MM.1S (cell line): ENCODE results near the gene PCNP.
"Not testable (repeated sequence)": the region's sequence is repeated elsewhere in the genome, so short reads cannot be mapped to it uniquely, and the experiment has no call there.

Experiments used
- DNase-seq: peaks from one replicate; pipeline ENCODE4 v3.0.0-alpha.2; 2015
- H2AFZ ChIP-seq: fragments of 300-600 bp; sonication (generic); 2 replicates; pipeline ENCODE4 v1.6.0; 2016; ENCODE audit warnings: antibody characterized with exemption, low read length
- H3F3A ChIP-seq: fragments of 300-600 bp; sonication (generic); 2 replicates; pipeline ENCODE4 v1.6.1; 2016; ENCODE audit warnings: mild to moderate bottlenecking, antibody characterized with exemption, low read length, moderate library complexity, mixed read lengths; ENCODE audit not compliant: insufficient read depth
- H3K27ac ChIP-seq: fragments of 300-600 bp; sonication (generic); 2 replicates; pipeline ENCODE4 v1.5.1; 2016; ENCODE audit warnings: mild to moderate bottlenecking, low read length
- H3K27me3 ChIP-seq: fragments of 300-600 bp; sonication (generic); replicated peaks from 2 replicates; pipeline ENCODE4 v1.6.0; 2016; ENCODE audit warnings: low read length; ENCODE audit not compliant: insufficient read depth
- H3K36me3 ChIP-seq: fragments of 300-600 bp; sonication (generic); replicated peaks from 2 replicates; pipeline ENCODE4 v1.6.1; 2016; ENCODE audit warnings: mild to moderate bottlenecking, low read length, mixed read lengths; ENCODE audit not compliant: insufficient read depth
- H3K4me1 ChIP-seq: fragments of 300-600 bp; sonication (generic); 2 replicates; pipeline ENCODE4 v1.6.1; 2016; ENCODE audit warnings: low read length, mixed read lengths
- H3K4me2 ChIP-seq: fragments of 300-600 bp; sonication (generic); 2 replicates; pipeline ENCODE4 v1.6.0; 2016; ENCODE audit warnings: low read depth, low read length
- H3K4me3 ChIP-seq: fragments of 300-600 bp; sonication (generic); 2 replicates; pipeline ENCODE4 v1.5.1; 2016; ENCODE audit warnings: low read length, mixed read lengths
- H3K79me2 ChIP-seq: fragments of 300-600 bp; sonication (generic); 2 replicates; pipeline ENCODE4 v1.6.1; 2016; ENCODE audit warnings: mixed run types, low read length, mixed read lengths
- H3K9ac ChIP-seq: fragments of 300-600 bp; sonication (generic); 2 replicates; pipeline ENCODE4 v1.6.1; 2016; ENCODE audit warnings: low read length, mixed read lengths
- H3K9me2 ChIP-seq: fragments of 300-600 bp; sonication (generic); replicated peaks from 2 replicates; pipeline ENCODE4 v1.6.1; 2016; ENCODE audit warnings: mild to moderate bottlenecking, low read length, mixed read lengths; ENCODE audit not compliant: insufficient read depth
- H3K9me3 ChIP-seq: fragments of 300-600 bp; sonication (generic); replicated peaks from 2 replicates; pipeline ENCODE4 v1.6.1; 2016; ENCODE audit warnings: mild to moderate bottlenecking, low read length, mixed read lengths; ENCODE audit not compliant: insufficient read depth
- H4K20me1 ChIP-seq: fragments of 300-600 bp; sonication (generic); 2 replicates; pipeline ENCODE4 v1.6.1; 2016; ENCODE audit warnings: mild to moderate bottlenecking, low read length, moderate library complexity, mixed read lengths; ENCODE audit not compliant: insufficient read depth
- EZH2 ChIP-seq: fragments of 300-600 bp; sonication (generic); optimal IDR thresholded peaks from 2 replicates; pipeline ENCODE3; 2017; ENCODE audit warnings: low read depth, mild to moderate bottlenecking, antibody characterized with exemption, low read length, mixed read lengths
- EZH2phosphoT487 ChIP-seq: fragments of 300-600 bp; sonication (generic); IDR thresholded peaks from 2 replicates; pipeline ENCODE4 v1.6.1; 2018; ENCODE audit warnings: antibody characterized with exemption, low read length
- TF ChIP-seq, protein P1 (sequence below): fragments of 300-600 bp; sonication (generic); IDR thresholded peaks from 2 replicates; pipeline ENCODE4 v1.5.1; 2016; ENCODE audit warnings: antibody characterized with exemption, low read length, mixed read lengths

PCNP gene

DNA sequence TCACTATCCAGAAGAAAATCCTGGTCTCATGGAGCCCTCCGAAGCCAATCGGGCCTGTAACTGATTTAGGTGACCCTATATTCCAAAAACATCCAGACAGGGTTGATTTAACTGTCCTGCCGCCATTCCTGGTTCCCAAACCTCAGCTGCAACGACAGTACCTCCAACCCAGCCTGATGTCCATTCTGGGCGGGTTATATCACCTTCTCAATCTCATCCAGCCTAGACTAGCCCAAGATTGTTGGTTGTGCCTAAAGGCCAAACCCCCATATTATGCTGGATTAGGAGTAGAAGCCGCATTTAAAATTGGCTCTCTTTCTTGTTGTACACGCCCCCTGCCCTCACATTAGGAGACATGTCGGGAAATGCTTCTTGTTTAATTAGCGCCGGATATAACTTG is 66.3 kb downstream of the PCNP start:
- Histone ChIP-seq H3K4me1 (no peaks in the 10 kb centered on the region), H3K4me2 (no peak overlapping the region), H3K79me2 (no peaks in the 10 kb centered on the region), H3K9me2 (no peaks in the 10 kb centered on the region), H3K4me3 (no peak overlapping the region), H3K27ac (no peak overlapping the region), H3K9ac (no peak overlapping the region), H3K9me3 (no peaks in the 10 kb centered on the region), H3F3A (no peaks in the 10 kb centered on the region), H3K27me3 (no peaks in the 10 kb centered on the region), H4K20me1 (no peaks in the 10 kb centered on the region), H3K36me3 (no peaks in the 10 kb centered on the region), H2AFZ (no peak overlapping the region)
- TF ChIP-seq, protein P1, sequence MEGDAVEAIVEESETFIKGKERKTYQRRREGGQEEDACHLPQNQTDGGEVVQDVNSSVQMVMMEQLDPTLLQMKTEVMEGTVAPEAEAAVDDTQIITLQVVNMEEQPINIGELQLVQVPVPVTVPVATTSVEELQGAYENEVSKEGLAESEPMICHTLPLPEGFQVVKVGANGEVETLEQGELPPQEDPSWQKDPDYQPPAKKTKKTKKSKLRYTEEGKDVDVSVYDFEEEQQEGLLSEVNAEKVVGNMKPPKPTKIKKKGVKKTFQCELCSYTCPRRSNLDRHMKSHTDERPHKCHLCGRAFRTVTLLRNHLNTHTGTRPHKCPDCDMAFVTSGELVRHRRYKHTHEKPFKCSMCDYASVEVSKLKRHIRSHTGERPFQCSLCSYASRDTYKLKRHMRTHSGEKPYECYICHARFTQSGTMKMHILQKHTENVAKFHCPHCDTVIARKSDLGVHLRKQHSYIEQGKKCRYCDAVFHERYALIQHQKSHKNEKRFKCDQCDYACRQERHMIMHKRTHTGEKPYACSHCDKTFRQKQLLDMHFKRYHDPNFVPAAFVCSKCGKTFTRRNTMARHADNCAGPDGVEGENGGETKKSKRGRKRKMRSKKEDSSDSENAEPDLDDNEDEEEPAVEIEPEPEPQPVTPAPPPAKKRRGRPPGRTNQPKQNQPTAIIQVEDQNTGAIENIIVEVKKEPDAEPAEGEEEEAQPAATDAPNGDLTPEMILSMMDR: no peak
- TF ChIP-seq EZH2phosphoT487 (no peak), EZH2 (no peak)
- DNase-seq: no peak

- H3K27ac ChIP-seq: not testable (repeated sequence)
These were observed 67.6 kb downstream of the PCNP start for GRCh38 chr3:101641397-101642115.

DNA sequence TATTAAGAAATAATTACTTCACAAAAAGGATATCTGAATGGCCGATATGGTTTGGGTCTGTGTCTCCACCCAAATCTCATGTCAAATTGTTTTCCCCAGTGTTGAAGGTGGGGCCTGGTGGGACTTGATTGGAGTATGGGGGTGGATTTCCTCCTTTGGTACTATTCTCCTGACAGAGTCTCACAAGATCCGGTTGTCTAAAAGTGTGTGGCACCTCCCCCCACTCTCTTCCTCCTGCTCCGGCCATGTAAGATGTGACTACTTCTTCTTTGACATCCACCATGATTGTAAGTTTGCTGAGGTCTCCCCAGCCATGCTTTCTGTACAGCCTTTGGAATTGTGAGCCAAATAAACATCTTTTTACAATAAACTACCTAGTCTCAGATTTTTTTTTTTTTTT is 68.5 kb downstream of the PCNP start:
- TF ChIP-seq, protein P1: no peak
- TF ChIP-seq EZH2phosphoT487: no peak
- TF ChIP-seq EZH2: no peak
- Histone ChIP-seq H3K36me3 (no peaks in the 10 kb centered on the region), H3K9ac (no peak overlapping the region), H3K4me2 (no peak overlapping the region), H3K4me3 (no peak overlapping the region), H3K27me3 (no peaks in the 10 kb centered on the region), H3F3A (no peaks in the 10 kb centered on the region), H2AFZ (no peak overlapping the region), H3K4me1 (no peaks in the 10 kb centered on the region), H3K27ac (no peak overlapping the region), H4K20me1 (no peaks in the 10 kb centered on the region), H3K79me2 (no peaks in the 10 kb centered on the region), H3K9me2 (no peaks in the 10 kb centered on the region), H3K9me3 (no peaks in the 10 kb centered on the region)
- no peak for DNase-seq

More at GRCh38 chr3:101641397-101642115, 67.6 kb downstream of the PCNP start:
- H2AFZ ChIP-seq, H3K9me2 ChIP-seq, H3K9me3 ChIP-seq, H3K36me3 ChIP-seq, H3K27me3 ChIP-seq, DNase-seq, H3K9ac ChIP-seq, H3K79me2 ChIP-seq, H3K4me2 ChIP-seq, H4K20me1 ChIP-seq, H3K4me3 ChIP-seq, H3F3A ChIP-seq, H3K4me1 ChIP-seq: not testable (repeated sequence)

- no peaks in the 10 kb centered on the region for H3K9me3 ChIP-seq
- no peaks in the 10 kb centered on the region for H3K4me1 ChIP-seq
- no peak for DNase-seq
- H3K4me2 ChIP-seq: no peak overlapping the region
- H3K27me3 ChIP-seq: no peaks in the 10 kb centered on the region
- H3F3A ChIP-seq: no peaks in the 10 kb centered on the region
- H3K79me2 ChIP-seq: no peaks in the 10 kb centered on the region
- H4K20me1 ChIP-seq: no peaks in the 10 kb centered on the region
- no peak overlapping the region for H2AFZ ChIP-seq
- H3K36me3 ChIP-seq: no peaks in the 10 kb centered on the region
- H3K4me3 ChIP-seq: no peak overlapping the region
- TF ChIP-seq, protein P1: no peak
- TF ChIP-seq EZH2phosphoT487: no peak
- TF ChIP-seq EZH2: no peak
- H3K9me2 ChIP-seq: no peaks in the 10 kb centered on the region
- no peak overlapping the region for H3K27ac ChIP-seq
- no peak overlapping the region for H3K9ac ChIP-seq
These were observed 69.2 kb downstream of the PCNP start for GRCh38 chr3:101643009-101643844.
